Measurements from ENCODE around the gene LIN28B. TPM values are rescaled to one million over a fixed set of nuclear protein-coding genes. Genes with fewer than 3 reads are reported as not detected.
"Not testable (repeated sequence)": the region's sequence is repeated elsewhere in the genome, so short reads cannot be mapped to it uniquely, and the experiment has no call there.

The LIN28B gene
- polyA plus RNA-seq, 12 donors = 0.05 to 0.31 (median 0.11) TPM; not detected in 2

- not testable (repeated sequence) for DNase-seq
Measured at GRCh38 chr6:105013459-105013858, 56.6 kb downstream of the LIN28B start.

- DNase-seq = no peak
Measured at GRCh38 chr6:105014448-105014847, 57.5 kb downstream of the LIN28B start.

DNA sequence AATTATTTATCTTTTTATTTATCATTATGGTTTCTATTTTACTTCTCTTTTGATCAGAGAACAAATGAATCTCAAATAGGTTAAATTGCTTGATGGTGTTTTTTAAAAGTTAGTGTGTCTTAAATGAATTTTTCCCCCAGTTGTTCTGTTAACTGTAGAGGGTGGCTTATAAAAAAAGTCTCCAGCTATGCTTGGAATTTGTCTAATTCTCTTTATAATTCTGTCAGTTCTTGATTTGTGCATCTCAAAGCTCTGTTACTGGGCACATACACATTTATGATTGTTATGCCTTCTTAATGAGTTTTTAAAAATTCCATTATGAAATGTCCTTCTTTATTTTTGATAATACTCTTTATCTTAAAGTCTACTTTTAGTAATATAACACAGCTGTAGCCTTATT is 58.0 kb downstream of the LIN28B start:
- no peak for DNase-seq

- peak; percentile 14 for DNase-seq
Measured at GRCh38 chr6:105015482-105015881, 58.6 kb downstream of the LIN28B start.

GRCh38 chr6:105019285-105019684 is 62.4 kb downstream of the LIN28B start:
- no peak for DNase-seq

- no peak for DNase-seq
Measured at GRCh38 chr6:105021399-105021798, 64.5 kb downstream of the LIN28B start.

GRCh38 chr6:105022416-105022815 is 65.5 kb downstream of the LIN28B start:
- no peak for DNase-seq

GRCh38 chr6:105024803-105025202 is 67.9 kb downstream of the LIN28B start:
- DNase-seq = no peak

- DNase-seq = no peak
Measured at GRCh38 chr6:105028898-105029297, 72.0 kb downstream of the LIN28B start.

- DNase-seq = no peak
Measured at GRCh38 chr6:105029581-105029980, 72.7 kb downstream of the LIN28B start.

DNA sequence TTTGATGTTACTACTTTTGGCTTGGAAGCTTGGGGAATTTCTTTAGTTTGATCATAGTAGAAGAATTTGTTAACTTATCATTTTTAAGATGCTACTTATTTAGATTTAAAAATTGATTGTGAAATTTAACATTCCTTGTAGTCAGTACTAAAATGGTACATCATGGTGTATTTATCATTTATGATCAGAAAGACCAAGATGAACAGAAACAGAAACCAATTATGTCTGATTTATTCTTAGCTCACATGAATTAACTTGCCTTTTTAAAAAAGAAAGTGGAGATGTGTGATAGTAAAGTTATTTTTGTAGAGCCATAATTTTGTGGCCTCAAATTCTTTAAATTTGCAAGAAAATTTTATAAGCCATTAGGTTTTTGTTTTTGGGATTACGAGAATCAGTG is 77.6 kb downstream of the LIN28B start:
- DNase-seq = no peak

- DNase-seq = no peak
Measured at GRCh38 chr6:105035299-105035698, 78.4 kb downstream of the LIN28B start.

DNA sequence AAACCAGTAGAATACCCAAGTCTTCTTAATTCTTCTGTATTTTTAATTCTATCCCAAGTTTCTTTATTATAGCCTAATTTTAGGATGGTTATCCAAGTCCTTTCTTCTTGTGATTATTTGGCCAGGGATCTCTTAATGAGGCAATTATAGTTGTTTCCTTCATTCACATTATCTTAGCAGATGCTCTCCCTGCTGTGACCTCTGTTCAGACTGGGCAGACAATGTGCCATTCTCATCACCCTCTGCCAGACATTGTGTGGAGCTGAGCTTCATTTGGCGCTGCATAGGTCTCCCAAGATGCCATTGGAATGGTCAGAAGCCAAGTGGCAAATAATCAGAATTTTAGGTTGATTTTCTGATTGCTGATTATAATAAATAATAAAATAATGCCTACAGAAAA is 79.4 kb downstream of the LIN28B start:
- no peak for DNase-seq

DNA sequence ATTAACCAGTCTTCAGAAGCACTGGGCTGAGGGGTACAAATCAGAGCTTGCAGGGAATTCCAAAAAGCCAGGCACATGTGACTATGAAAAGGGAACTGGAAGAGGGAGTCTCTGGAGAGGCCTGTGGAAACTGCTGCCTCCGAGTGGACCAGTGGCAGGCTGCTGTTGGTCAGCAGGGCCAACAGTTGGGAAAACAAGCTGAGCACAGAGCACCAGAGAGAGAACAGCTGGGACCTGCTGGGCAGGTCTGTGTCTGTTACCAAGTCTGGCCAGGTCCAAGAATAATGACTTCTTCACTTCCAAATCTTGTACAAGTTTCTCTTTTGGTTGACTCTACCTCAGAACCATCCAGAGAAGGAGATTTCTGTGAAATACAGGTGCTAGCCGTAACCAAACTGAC is 81.4 kb downstream of the LIN28B start:
- no peak for DNase-seq

GRCh38 chr6:105041880-105042279 is 85.0 kb downstream of the LIN28B start:
- DNase-seq = no peak

DNA sequence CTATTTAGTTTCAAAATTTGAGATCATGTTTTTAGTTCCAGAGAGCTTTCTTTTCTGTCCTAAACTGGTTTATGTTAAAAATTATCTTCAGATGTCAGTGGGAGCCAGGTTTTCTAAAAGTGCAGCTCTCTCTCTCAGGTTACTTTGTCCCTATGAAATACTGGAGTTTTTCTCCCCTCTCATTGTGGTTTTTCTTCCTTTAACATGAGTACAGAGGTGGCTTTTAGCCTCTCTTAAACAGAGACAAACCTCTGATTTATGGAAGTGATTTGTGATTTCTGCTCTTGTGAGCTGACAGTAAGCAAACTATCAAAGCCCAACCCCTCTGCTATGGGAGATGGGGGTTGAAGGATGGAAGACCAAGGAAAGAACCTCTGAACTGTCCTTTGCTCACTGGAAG is 85.7 kb downstream of the LIN28B start:
- DNase-seq = no peak

GRCh38 chr6:105043979-105044378 is 87.1 kb downstream of the LIN28B start:
- DNase-seq = no peak

DNA sequence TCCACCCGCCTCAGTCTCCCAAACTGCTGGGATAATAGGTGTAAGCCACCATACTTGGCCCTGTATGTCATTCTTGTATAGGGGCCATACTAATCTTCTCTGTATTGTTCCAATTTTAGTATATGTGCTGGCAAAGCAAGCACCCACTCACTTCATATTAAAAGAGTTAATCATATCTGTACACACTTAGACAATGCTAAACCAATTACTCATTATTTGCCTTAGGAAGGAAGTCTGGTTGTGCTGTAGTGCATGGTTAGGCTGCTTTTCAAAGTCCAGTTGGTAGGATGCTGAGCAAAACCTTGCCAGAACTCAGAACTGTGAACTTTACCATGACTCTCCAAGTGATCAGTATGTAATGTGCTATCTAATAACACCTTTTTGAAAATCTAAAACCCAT is 88.6 kb downstream of the LIN28B start:
- no peak for DNase-seq

GRCh38 chr6:105051941-105052471 is 95.1 kb downstream of the LIN28B start:
- no peak for DNase-seq

GRCh38 chr6:105056646-105057045 is 99.7 kb downstream of the LIN28B start:
- DNase-seq = no peak

- DNase-seq = no peak
Measured at GRCh38 chr6:105057160-105057559, 100.3 kb downstream of the LIN28B start.

DNA sequence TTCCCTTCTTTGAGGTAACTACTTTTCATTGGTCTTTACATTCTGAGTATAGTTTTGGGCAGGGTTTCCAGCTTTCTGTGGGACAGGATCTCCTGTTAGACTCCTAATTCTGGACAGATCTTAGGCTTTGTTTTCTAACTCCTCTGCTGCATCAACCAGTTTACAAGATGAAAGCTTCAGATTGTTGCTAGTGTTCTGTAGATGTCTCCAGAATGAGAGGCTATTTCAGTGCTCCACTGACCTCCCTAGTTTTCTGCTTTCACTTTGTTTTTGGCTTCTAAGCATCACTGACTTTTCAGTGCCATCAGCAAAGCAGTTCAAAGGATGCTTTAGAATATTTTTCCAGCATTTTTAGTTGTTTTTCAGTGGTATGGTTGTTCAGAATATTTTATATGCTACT is 101.4 kb downstream of the LIN28B start:
- DNase-seq = no peak

DNA sequence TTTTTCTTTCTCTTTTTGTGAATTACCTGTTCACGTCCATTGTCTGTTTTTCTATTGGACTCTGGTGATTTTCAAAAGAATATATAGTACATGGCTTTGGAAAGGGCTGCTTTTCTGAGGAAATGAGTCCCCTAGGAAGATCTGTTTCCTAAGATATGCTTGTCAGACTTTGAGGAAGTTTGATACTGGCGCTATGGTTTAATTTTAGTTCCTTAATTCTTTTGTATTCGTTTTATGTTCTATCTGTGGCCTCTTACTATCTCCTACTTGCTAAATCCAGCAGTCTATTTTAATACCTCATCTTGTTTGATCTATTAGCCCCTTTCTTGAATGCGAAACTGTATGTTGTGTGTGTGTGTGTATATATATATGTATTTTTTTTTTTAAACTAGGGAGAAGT is 101.9 kb downstream of the LIN28B start:
- DNase-seq = no peak

DNA sequence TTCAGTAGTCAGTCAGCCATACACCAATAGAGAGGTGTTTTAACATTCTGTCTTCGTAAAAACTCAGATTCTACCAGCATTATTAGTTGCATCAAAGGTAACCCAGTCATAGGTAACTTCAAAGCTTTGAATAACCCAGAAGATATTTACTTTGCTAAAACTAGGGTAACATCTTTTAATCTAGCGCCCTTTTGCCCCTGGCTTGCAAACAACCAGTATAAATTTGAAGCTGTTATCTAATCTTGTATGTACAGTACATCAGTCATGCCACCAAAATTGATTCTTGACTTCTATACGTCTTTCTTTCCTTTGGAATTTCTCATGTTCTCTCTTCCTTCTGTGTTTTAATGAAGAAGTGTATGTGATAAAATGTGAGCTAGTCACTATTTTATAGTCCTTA is 109.3 kb downstream of the LIN28B start:
- no peak for DNase-seq

DNA sequence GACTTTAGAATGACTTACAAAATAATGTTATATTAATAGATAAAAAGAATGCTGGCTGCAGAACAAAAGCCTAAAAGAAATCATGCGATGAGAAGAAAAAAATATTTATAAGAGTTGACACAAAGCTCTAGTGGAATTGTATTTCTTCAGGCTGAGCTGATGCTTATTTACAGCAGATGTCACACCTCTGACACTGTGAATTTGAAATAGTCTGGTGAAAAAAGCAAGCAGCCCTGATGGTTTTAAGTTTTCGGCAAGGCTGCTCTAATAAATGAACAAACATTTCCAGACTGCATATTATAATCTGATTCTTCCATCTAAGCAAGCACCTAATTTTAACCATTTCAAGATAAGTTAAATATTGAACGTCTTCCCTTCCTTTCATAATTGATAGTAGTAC is 109.9 kb downstream of the LIN28B start:
- no peak for DNase-seq

Measured in muscle of arm (tissue), 12 donors.